GM21529 (cell line): ENCODE measurements around the gene TMEM234.
"Not testable (repeated sequence)": the region's sequence is repeated elsewhere in the genome, so short reads cannot be mapped to it uniquely, and the experiment has no call there.

ENCODE experiments used
- ATAC-seq: cut with Tn5 transposase; IDR thresholded peaks from one replicate; pipeline ENCODE4 v1.9.1; 2021; ENCODE audit not compliant: unreplicated experiment

Gene TMEM234

GRCh38 chr1:32221980-32222755 lies at the start of gene TMEM234, which contains the start of gene EIF3I:
TMEM234 (minus strand) TSS chr1:32222353; CDS start chr1:32222322, 31 bp downstream.
EIF3I (plus strand) TSS chr1:32222407; CDS start chr1:32222442, 35 bp downstream.
- peak; percentile 95 for ATAC-seq

GRCh38 chr1:32269744-32270143 lies 47.6 kb upstream of the TMEM234 start:
- no peak for ATAC-seq

GRCh38 chr1:32266921-32267591 lies 44.9 kb upstream of the TMEM234 start:
- ATAC-seq: no peak

GRCh38 chr1:32265846-32266245 lies 43.7 kb upstream of the TMEM234 start:
- no peak for ATAC-seq

GRCh38 chr1:32263744-32264143 lies 41.6 kb upstream of the TMEM234 start:
- no peak for ATAC-seq

DNA sequence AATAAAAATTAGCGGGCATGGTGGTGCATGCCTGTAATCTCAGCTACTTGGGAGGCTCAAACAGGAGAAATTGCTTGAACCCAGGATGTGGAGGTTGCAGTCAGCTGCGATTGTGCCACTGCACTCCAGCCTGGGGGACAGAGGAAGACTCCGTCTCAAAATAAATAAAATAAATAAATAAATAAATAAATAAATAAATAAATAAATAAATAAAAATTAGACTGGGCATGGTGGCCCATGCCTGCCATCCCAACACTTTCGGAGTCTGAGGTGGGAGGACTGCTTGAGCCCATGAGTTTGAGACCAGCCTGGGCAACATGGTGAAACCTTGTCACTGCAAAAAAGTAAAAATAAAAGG lies 41.1 kb upstream of the TMEM234 start:
- ATAC-seq: not testable (repeated sequence)

- ATAC-seq: no peak
Measured at GRCh38 chr1:32257227-32257508, 35.0 kb upstream of the TMEM234 start.

DNA sequence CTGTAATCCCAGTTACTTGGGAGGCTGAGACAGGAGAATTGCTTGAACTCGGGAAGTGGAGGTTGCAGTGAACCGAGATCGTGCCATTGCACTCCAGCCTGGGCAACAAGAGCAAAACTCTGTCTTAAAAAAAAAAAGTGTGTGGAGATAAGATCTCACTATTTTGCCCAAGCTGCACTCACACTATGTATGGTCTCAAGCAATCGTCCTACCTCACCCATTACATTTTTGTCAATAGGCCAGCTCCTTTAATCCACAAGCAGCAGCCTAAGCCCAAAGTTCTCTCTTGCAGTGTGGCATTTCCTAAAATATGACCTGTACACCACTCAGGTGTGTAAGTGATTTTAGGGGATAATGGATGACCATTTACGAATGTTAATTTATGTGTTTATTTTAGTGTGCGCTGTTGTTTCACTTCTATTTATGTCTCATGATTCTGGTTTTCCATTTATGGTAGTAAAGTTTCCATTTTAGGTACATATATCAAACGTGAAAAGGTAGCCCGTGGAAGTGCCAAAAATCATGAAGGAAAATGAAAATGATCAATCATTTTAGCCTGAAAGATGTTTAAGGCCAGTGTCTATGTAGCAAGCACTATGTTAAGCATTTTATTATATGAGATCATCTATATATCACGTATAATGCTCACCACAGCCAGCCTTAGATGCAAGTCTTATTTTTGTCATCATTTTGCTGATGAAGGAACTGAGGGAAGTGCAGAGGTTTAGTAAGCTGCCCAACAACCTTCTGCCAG lies 34.5 kb upstream of the TMEM234 start:
- ATAC-seq: no peak

- ATAC-seq: no peak
Measured at GRCh38 chr1:32255072-32256071, 33.2 kb upstream of the TMEM234 start.

- ATAC-seq: peak; percentile 24
Measured at GRCh38 chr1:32250893-32251716, 29.0 kb upstream of the TMEM234 start, which contains the start of gene LCK. LCK (plus strand) TSS chr1:32251265; CDS start chr1:32274330, 23,065 bp downstream.

DNA sequence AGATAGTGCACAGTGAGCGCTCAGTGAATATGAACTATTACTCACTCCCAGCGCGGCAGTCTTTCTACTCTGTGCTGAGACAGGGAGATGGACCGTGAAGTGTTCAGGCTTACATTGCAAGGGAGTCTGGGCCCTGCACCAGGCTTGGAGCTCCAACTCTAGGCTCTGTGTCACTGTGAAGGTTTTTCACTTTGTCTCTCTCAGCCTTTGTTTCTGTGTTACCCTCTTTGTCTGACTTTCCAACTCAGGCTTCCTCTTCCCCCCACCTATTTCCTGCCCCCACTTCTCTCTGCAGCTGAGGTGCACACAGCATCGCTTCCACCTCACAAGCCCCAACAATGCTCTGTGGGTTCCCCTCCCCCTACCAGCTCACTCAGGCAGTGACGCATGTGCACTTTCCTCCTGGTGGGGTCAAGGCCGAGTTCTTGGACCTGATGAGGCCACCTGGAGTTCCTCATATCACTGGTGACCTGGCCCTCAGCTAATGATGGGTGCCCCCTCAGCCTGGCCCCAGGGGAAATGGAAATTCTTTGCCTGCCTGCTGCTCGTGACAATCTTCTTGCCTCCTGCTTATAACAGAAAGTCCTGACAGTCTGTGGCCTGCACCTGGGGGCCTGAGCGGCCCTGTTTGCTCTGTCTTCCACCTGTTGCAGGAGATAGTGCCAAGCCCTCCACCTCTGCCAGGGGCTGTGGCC lies 27.8 kb upstream of the TMEM234 start:
- ATAC-seq: peak; percentile 52

DNA sequence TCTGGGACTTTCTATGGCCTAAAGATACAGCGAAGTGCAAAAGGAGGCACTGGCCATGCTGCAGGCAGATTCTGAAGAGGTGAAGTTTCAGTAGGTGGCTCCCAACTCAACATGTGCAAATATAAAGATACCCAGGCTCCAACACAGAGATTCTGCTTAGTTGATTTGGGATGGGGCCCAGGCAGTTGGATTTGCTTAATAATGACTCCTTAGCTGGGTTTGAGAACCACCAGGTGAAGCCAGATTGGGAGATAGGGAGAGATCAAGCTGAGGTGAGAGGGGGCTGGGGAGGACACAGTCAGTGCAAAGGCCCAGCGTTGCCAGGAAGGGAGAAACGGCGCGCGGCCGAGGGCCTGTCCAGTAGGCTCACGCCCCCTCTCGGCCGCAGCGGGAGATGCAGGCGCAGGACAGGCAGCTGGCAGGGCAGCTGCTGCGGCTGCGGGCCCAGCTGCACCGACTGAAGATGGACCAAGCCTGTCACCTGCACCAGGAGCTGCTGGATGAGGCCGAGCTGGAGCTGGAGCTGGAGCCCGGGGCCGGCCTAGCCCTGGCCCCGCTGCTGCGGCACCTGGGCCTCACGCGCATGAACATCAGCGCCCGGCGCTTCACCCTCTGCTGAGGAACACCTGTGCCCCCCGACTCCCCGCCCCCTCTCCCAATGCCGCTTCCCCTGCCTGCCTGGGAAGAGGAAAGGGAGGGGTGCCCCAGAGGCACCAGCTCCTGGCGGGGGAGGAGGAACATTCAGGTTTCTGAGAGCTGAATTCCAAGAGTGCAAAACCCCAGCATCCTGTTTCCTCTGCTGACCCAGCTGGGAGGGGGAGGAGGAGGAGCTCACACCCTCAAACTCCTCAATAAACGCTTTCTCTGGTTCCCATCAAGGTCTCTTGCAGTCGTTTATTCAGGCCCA lies 26.1 kb upstream of the TMEM234 start:
- no peak for ATAC-seq

- ATAC-seq: no peak
Measured at GRCh38 chr1:32247452-32247851, 25.3 kb upstream of the TMEM234 start.

- no peak for ATAC-seq
Measured at GRCh38 chr1:32246888-32247273, 24.7 kb upstream of the TMEM234 start, which contains the start of gene FAM167B. FAM167B (plus strand) TSS chr1:32247222; CDS start chr1:32247422, 200 bp downstream.

GRCh38 chr1:32242341-32242851 lies 20.2 kb upstream of the TMEM234 start:
- ATAC-seq: no peak

DNA sequence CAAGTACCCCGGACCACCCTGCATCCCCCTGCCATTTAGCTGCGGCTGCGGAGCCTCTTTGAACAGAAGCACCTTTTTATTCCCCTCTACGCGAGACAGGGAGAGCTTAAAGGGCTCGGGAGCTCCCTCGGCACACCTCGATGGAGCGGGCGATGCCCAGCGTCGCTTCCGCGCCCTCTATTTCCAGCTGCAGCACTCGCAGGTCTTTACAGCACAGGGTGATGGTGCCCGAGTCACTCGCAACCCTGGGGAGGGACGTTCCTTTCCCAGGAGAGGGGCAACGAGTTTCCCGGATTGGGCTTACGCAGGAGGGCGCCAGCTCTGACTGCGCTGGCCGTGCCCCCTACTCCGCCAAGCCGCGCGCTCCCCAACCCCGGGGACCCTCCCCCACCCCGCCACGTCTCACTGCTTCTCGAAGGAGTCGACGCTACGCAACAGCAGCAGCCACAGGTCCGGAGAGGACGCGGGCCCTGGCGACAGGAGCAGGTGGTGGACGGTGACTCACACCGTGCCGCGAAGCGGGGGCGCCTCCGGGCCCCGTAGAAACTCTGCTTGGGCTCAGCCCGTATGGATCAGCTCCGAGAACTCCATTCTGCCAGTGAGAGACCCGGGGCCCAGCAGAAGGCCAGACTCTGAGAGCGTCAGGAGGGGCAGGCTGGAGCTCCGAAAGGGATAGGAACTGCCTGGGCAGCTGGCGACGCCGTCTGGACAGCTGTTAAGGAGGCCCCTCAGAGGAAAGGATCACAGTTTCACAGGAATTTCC lies 19.0 kb upstream of the TMEM234 start:
- ATAC-seq: peak; percentile 40
